K562 (cell line): ENCODE data around the gene YES1. TPM values are rescaled to one million over a fixed set of nuclear protein-coding genes. Genes with fewer than 3 reads are reported as not detected.

Source experiments
- HNRNPUL1 ChIP-seq: fragments of 200-400 bp; formaldehyde crosslinking; IDR thresholded peaks from 2 replicates; pipeline ENCODE4 v1.6.1; 2017; ENCODE audit warnings: low read length
- RBM15 ChIP-seq: fragments of 200-400 bp; formaldehyde crosslinking; IDR thresholded peaks from 2 replicates; pipeline ENCODE4 v1.6.1; 2018; ENCODE audit warnings: mild to moderate bottlenecking, low read length, moderate library complexity; ENCODE audit not compliant: insufficient read depth
- SMARCA5 ChIP-seq: fragments of 450-650 bp; IDR thresholded peaks from 2 replicates; pipeline ENCODE4 v1.6.1; 2016
- polyA plus RNA-seq, 8 experiments: library from polyadenylated mRNA; depleted of rRNA in 4 of 8; stranded (reverse) in 5 of 8; unstranded in 3 of 8; fragments of >200 nt; fragmentation: Nextera tagmentation in 2 of 8; fragmentation: Illumina TruSeq in 1 of 8; extraction: Ambion mirVana in 2 of 8; extraction: Trizol in 1 of 8; gene quantifications; 2 replicates each; pipeline versions ENCODE4 v1.2.1 to v1.2.3, GENCODE V29; 2011 to 2014; ENCODE audit warnings: inconsistent platforms in 1 of 8, missing spikeins in 1 of 8
- total RNA-seq, 7 experiments: library from RNA; depleted of rRNA in 6 of 7; stranded (reverse); fragments of >200 nt in 6 of 7; fragmentation: Illumina TruSeq in 2 of 7; extraction: Trizol in 2 of 7; gene quantifications; 2 replicates each; pipeline versions ENCODE4 v1.2.1 to v1.2.3, GENCODE V29; 2011 to 2021; ENCODE audit warnings: low replicate concordance in 1 of 7
- TF ChIP-seq, protein P1 (sequence below): fragments of 450-650 bp; IDR thresholded peaks from 2 replicates; pipeline ENCODE4 v1.6.1; 2017; ENCODE audit warnings: antibody characterized with exemption, mild to moderate bottlenecking
- TF ChIP-seq, protein P2 (sequence below): fragments of 450-650 bp; IDR thresholded peaks from 2 replicates; pipeline ENCODE4 v1.6.1; 2016; ENCODE audit warnings: mild to moderate bottlenecking, moderate library complexity
- TF ChIP-seq, protein P3 (sequence below): sonication (generic); formaldehyde crosslinking; IDR thresholded peaks from 2 replicates; pipeline ENCODE4 v1.8.1; 2023; ENCODE audit warnings: missing genetic modification reagents, mild to moderate bottlenecking, borderline replicate concordance

Gene YES1
- total and polyA plus RNA-seq, 9 of the 15 experiments (the other 6 are each of a cell fraction or from before 2014, with no cell fraction given), result 37.2 to 115 (median 77.7) TPM

DNA sequence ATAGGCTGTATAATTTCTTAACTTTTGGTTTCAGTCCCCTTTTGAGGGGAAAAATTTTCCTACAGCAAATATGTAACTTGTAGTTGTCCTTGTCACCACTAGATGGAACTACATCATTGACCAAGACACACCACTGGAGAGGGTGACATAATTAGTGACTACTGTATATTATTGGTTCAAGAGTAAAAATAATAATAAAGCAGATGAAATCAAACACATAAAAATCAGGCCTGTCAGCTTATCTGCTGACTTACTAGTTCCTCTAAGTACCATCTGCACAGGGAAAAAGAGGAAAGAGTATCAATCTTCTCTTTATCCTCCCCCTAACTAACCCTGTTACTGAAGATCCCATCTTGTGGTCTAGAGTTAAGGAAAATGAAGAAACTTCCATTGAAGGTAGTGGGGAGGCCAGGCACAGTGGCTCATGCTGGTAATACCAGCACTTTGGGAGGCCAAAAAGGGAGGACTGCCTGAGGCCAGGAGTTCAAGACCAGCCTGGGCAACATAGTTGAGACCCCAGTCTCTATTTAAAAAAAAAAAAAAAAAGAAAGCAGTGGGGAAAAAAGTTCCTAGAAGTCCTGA, 70.0 kb downstream of the YES1 start (continued):
- TF ChIP-seq, protein P1, sequence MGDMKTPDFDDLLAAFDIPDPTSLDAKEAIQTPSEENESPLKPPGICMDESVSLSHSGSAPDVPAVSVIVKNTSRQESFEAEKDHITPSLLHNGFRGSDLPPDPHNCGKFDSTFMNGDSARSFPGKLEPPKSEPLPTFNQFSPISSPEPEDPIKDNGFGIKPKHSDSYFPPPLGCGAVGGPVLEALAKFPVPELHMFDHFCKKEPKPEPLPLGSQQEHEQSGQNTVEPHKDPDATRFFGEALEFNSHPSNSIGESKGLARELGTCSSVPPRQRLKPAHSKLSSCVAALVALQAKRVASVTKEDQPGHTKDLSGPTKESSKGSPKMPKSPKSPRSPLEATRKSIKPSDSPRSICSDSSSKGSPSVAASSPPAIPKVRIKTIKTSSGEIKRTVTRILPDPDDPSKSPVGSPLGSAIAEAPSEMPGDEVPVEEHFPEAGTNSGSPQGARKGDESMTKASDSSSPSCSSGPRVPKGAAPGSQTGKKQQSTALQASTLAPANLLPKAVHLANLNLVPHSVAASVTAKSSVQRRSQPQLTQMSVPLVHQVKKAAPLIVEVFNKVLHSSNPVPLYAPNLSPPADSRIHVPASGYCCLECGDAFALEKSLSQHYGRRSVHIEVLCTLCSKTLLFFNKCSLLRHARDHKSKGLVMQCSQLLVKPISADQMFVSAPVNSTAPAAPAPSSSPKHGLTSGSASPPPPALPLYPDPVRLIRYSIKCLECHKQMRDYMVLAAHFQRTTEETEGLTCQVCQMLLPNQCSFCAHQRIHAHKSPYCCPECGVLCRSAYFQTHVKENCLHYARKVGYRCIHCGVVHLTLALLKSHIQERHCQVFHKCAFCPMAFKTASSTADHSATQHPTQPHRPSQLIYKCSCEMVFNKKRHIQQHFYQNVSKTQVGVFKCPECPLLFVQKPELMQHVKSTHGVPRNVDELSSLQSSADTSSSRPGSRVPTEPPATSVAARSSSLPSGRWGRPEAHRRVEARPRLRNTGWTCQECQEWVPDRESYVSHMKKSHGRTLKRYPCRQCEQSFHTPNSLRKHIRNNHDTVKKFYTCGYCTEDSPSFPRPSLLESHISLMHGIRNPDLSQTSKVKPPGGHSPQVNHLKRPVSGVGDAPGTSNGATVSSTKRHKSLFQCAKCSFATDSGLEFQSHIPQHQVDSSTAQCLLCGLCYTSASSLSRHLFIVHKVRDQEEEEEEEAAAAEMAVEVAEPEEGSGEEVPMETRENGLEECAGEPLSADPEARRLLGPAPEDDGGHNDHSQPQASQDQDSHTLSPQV, result peak; percentile 67
- TF ChIP-seq, protein P2, sequence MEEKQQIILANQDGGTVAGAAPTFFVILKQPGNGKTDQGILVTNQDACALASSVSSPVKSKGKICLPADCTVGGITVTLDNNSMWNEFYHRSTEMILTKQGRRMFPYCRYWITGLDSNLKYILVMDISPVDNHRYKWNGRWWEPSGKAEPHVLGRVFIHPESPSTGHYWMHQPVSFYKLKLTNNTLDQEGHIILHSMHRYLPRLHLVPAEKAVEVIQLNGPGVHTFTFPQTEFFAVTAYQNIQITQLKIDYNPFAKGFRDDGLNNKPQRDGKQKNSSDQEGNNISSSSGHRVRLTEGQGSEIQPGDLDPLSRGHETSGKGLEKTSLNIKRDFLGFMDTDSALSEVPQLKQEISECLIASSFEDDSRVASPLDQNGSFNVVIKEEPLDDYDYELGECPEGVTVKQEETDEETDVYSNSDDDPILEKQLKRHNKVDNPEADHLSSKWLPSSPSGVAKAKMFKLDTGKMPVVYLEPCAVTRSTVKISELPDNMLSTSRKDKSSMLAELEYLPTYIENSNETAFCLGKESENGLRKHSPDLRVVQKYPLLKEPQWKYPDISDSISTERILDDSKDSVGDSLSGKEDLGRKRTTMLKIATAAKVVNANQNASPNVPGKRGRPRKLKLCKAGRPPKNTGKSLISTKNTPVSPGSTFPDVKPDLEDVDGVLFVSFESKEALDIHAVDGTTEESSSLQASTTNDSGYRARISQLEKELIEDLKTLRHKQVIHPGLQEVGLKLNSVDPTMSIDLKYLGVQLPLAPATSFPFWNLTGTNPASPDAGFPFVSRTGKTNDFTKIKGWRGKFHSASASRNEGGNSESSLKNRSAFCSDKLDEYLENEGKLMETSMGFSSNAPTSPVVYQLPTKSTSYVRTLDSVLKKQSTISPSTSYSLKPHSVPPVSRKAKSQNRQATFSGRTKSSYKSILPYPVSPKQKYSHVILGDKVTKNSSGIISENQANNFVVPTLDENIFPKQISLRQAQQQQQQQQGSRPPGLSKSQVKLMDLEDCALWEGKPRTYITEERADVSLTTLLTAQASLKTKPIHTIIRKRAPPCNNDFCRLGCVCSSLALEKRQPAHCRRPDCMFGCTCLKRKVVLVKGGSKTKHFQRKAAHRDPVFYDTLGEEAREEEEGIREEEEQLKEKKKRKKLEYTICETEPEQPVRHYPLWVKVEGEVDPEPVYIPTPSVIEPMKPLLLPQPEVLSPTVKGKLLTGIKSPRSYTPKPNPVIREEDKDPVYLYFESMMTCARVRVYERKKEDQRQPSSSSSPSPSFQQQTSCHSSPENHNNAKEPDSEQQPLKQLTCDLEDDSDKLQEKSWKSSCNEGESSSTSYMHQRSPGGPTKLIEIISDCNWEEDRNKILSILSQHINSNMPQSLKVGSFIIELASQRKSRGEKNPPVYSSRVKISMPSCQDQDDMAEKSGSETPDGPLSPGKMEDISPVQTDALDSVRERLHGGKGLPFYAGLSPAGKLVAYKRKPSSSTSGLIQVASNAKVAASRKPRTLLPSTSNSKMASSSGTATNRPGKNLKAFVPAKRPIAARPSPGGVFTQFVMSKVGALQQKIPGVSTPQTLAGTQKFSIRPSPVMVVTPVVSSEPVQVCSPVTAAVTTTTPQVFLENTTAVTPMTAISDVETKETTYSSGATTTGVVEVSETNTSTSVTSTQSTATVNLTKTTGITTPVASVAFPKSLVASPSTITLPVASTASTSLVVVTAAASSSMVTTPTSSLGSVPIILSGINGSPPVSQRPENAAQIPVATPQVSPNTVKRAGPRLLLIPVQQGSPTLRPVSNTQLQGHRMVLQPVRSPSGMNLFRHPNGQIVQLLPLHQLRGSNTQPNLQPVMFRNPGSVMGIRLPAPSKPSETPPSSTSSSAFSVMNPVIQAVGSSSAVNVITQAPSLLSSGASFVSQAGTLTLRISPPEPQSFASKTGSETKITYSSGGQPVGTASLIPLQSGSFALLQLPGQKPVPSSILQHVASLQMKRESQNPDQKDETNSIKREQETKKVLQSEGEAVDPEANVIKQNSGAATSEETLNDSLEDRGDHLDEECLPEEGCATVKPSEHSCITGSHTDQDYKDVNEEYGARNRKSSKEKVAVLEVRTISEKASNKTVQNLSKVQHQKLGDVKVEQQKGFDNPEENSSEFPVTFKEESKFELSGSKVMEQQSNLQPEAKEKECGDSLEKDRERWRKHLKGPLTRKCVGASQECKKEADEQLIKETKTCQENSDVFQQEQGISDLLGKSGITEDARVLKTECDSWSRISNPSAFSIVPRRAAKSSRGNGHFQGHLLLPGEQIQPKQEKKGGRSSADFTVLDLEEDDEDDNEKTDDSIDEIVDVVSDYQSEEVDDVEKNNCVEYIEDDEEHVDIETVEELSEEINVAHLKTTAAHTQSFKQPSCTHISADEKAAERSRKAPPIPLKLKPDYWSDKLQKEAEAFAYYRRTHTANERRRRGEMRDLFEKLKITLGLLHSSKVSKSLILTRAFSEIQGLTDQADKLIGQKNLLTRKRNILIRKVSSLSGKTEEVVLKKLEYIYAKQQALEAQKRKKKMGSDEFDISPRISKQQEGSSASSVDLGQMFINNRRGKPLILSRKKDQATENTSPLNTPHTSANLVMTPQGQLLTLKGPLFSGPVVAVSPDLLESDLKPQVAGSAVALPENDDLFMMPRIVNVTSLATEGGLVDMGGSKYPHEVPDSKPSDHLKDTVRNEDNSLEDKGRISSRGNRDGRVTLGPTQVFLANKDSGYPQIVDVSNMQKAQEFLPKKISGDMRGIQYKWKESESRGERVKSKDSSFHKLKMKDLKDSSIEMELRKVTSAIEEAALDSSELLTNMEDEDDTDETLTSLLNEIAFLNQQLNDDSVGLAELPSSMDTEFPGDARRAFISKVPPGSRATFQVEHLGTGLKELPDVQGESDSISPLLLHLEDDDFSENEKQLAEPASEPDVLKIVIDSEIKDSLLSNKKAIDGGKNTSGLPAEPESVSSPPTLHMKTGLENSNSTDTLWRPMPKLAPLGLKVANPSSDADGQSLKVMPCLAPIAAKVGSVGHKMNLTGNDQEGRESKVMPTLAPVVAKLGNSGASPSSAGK, result peak; percentile 16; the same call in 1 of the 2 replicates
- TF ChIP-seq SMARCA5, result peak; percentile 82; the same call in 1 of the 2 replicates
- TF ChIP-seq RBM15, result no peak
- TF ChIP-seq HNRNPUL1, result no peak
- TF ChIP-seq, protein P3, sequence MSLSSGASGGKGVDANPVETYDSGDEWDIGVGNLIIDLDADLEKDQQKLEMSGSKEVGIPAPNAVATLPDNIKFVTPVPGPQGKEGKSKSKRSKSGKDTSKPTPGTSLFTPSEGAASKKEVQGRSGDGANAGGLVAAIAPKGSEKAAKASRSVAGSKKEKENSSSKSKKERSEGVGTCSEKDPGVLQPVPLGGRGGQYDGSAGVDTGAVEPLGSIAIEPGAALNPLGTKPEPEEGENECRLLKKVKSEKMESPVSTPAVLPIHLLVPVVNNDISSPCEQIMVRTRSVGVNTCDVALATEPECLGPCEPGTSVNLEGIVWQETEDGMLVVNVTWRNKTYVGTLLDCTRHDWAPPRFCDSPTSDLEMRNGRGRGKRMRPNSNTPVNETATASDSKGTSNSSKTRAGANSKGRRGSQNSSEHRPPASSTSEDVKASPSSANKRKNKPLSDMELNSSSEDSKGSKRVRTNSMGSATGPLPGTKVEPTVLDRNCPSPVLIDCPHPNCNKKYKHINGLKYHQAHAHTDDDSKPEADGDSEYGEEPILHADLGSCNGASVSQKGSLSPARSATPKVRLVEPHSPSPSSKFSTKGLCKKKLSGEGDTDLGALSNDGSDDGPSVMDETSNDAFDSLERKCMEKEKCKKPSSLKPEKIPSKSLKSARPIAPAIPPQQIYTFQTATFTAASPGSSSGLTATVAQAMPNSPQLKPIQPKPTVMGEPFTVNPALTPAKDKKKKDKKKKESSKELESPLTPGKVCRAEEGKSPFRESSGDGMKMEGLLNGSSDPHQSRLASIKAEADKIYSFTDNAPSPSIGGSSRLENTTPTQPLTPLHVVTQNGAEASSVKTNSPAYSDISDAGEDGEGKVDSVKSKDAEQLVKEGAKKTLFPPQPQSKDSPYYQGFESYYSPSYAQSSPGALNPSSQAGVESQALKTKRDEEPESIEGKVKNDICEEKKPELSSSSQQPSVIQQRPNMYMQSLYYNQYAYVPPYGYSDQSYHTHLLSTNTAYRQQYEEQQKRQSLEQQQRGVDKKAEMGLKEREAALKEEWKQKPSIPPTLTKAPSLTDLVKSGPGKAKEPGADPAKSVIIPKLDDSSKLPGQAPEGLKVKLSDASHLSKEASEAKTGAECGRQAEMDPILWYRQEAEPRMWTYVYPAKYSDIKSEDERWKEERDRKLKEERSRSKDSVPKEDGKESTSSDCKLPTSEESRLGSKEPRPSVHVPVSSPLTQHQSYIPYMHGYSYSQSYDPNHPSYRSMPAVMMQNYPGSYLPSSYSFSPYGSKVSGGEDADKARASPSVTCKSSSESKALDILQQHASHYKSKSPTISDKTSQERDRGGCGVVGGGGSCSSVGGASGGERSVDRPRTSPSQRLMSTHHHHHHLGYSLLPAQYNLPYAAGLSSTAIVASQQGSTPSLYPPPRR (CRISPR knock-in tag), result no peak
